K562 (cell line): ENCODE results near the gene PRAMEF12. TPM values are rescaled to one million over a fixed set of nuclear protein-coding genes. Genes with fewer than 3 reads are reported as not detected.

ENCODE experiments used
- ATAC-seq: fragments of 200-7000 bp; cut with Tn5 transposase; 3 replicates; pipeline ENCODE4 v1.9.1; 2020; ENCODE audit warnings: moderate library complexity
- BruUV-seq: library from RNA; stranded (reverse); fragments of 400-500 nt; replicated peaks from 2 replicates; lab custom pipeline; 2021; lab: Mats Ljungman, UMichigan
- CTCF ChIA-PET: fragments of 300-600 bp; formaldehyde crosslinking; extraction: SDS; loops from one replicate; lab custom pipeline; 2021; ENCODE audit warnings: low intra/inter-chr PET ratio; lab: Yijun Ruan, JAX
- POLR2A ChIA-PET: fragments of 300-600, 350-650 bp; sonication (Branson Sonifier 250); formaldehyde crosslinking; extraction: SDS; loops from one replicate; lab custom pipeline; 2021; ENCODE audit warnings: antibody characterized with exemption, inconsistent platforms; lab: Yijun Ruan, JAX
- DNase-seq, 4 experiments: peaks; one replicate each; pipeline versions ENCODE4 v3.0.0 to v3.0.0-alpha.2; 2011 to 2018; ENCODE audit warnings: low spot score in 3 of 4, mixed read lengths in 3 of 4; ENCODE audit errors: extremely low read depth in 1 of 4
- FAIRE-seq: peaks from 2 replicates; lab custom pipeline; 2011; peaks lifted over from hg19 to GRCh38; lab: Jason Lieb, UNC
- H2AFZ ChIP-seq: 2 replicates; pipeline ENCODE4 v1.6.0; 2011; ENCODE audit warnings: low read depth, low read length, control low read depth, inconsistent platforms
- H3K27ac ChIP-seq: fragments of 200-600 bp; 3 replicates; pipeline ENCODE4 v1.8.0; 2011; ENCODE audit warnings: low read depth, mild to moderate bottlenecking, control low read depth, inconsistent platforms, low read length, moderate library complexity, mixed read lengths; ENCODE audit errors: extremely low read depth
- H3K27me3 ChIP-seq, 2 experiments: fragments of 300-600 bp in 1 of 2; 2 replicates in 1 of 2; 3 replicates in 1 of 2; pipeline versions ENCODE4 v1.6.0 to v1.8.0; 2011; ENCODE audit warnings: inconsistent platforms in 2 of 2, low read length in 2 of 2, mild to moderate bottlenecking in 1 of 2, mixed read lengths in 1 of 2, moderate library complexity in 1 of 2; ENCODE audit not compliant: control insufficient read depth in 2 of 2, insufficient read depth in 2 of 2
- H3K36me3 ChIP-seq: fragments of 300-600 bp; 3 replicates; pipeline ENCODE4 v1.8.0; 2011; ENCODE audit warnings: mild to moderate bottlenecking, low read length, inconsistent platforms; ENCODE audit not compliant: control insufficient read depth, insufficient read depth
- H3K4me1 ChIP-seq, 2 experiments: fragments of 200-600 bp in 1 of 2; replicated peaks in 1 of 2; 2 replicates in 1 of 2; 3 replicates in 1 of 2; pipeline versions ENCODE4 v1.5.1 to v1.8.0; 2011; ENCODE audit warnings: inconsistent platforms in 2 of 2, low read length in 2 of 2, mild to moderate bottlenecking in 1 of 2, mixed read lengths in 1 of 2, moderate library complexity in 1 of 2; ENCODE audit not compliant: control insufficient read depth in 2 of 2, insufficient read depth in 2 of 2
- H3K4me2 ChIP-seq: 2 replicates; pipeline ENCODE4 v1.6.1; 2011; ENCODE audit warnings: low read length, control low read depth, inconsistent platforms, mixed read lengths; ENCODE audit not compliant: insufficient read depth
- H3K4me3 ChIP-seq: fragments of 200-600 bp; sonication (generic), shearing (Covaris generic); 2 replicates; pipeline ENCODE4 v1.5.1; 2016; ENCODE audit warnings: control low read depth, inconsistent platforms
- H3K79me2 ChIP-seq: fragments of 200-600 bp; 3 replicates; pipeline ENCODE4 v1.8.0; 2011; ENCODE audit warnings: low read length, inconsistent platforms; ENCODE audit not compliant: control insufficient read depth, insufficient read depth
- H3K9ac ChIP-seq, 2 experiments: 2 replicates each; pipeline versions ENCODE4 v1.6.0 to v1.6.1; 2011; ENCODE audit warnings: low read depth in 2 of 2, low read length in 2 of 2, control low read depth in 1 of 2, inconsistent platforms in 1 of 2, mild to moderate bottlenecking in 1 of 2, mixed read lengths in 1 of 2; ENCODE audit not compliant: insufficient read depth in 1 of 2
- H3K9me1 ChIP-seq: one replicate; pipeline ENCODE4 v1.6.0; 2011; ENCODE audit warnings: inconsistent platforms, mild to moderate bottlenecking, low read length, moderate library complexity; ENCODE audit not compliant: control insufficient read depth, insufficient read depth
- H3K9me3 ChIP-seq: replicated peaks from 2 replicates; pipeline ENCODE4 v1.5.1; 2011; ENCODE audit warnings: low read depth, low read length, inconsistent platforms; ENCODE audit not compliant: control insufficient read depth, insufficient read depth
- H4K20me1 ChIP-seq: replicated peaks from 2 replicates; pipeline ENCODE4 v1.6.1; 2011; ENCODE audit warnings: low read length, inconsistent platforms, mixed read lengths; ENCODE audit not compliant: control insufficient read depth, insufficient read depth
- GTF2A2 ChIP-seq: IDR thresholded peaks from 2 replicates; pipeline ENCODE4 v1.6.1; 2016; ENCODE audit warnings: mild to moderate bottlenecking, missing genetic modification characterization, missing compliant biosample characterization
- MEIS2 ChIP-seq: fragments of 450-650 bp; IDR thresholded peaks from 2 replicates; pipeline ENCODE4 v1.6.1; 2014; ENCODE audit warnings: mild to moderate bottlenecking; ENCODE audit not compliant: partially characterized antibody
- NELFE ChIP-seq: IDR thresholded peaks from 2 replicates; pipeline ENCODE4 v1.6.1; 2011; ENCODE audit warnings: mild to moderate bottlenecking; ENCODE audit not compliant: insufficient read depth, insufficient read length
- NFIC ChIP-seq: fragments of 450-650 bp; IDR thresholded peaks from 2 replicates; pipeline ENCODE4 v1.6.1; 2017; ENCODE audit warnings: mild to moderate bottlenecking, inconsistent platforms
- RBM22 ChIP-seq: fragments of 200-400 bp; formaldehyde crosslinking; IDR thresholded peaks from 2 replicates; pipeline ENCODE4 v1.6.1; 2018; ENCODE audit warnings: low read length, low read depth; ENCODE audit not compliant: poor library complexity, severe bottlenecking
- SP1 ChIP-seq: sonication (generic); formaldehyde crosslinking; IDR thresholded peaks from 2 replicates; pipeline ENCODE4 v1.8.1; 2022; ENCODE audit warnings: mild to moderate bottlenecking, missing genetic modification reagents
- ZFP36 ChIP-seq: fragments of 150-350 bp; IDR thresholded peaks from 2 replicates; pipeline ENCODE4 v1.6.1; 2018; ENCODE audit warnings: low read length, low read depth; ENCODE audit not compliant: partially characterized antibody
- ZNF212 ChIP-seq: fragments of 450-650 bp; formaldehyde crosslinking; IDR thresholded peaks from 2 replicates; pipeline ENCODE4 v1.4.0; 2020; ENCODE audit warnings: mild to moderate bottlenecking
- WGBS: fragments of 100-300 bp; shearing (Covaris generic); methylation state at CpG from one replicate; pipeline ENCODE4 v1.1.6; 2016; ENCODE audit warnings: low coverage, mixed read lengths; ENCODE audit not compliant: insufficient coverage; ENCODE audit errors: missing lambda C conversion rate; 5-methylcytosine and 5-hydroxymethylcytosine counted together
- in situ Hi-C: fragments of 300-500 bp; cut with MboI; formaldehyde crosslinking; loops from 4 replicates; pipeline ENCODE4 v1.15.0; 2018; ENCODE audit warnings: inconsistent platforms, mixed read lengths
- intact Hi-C: fragments of 100-400 bp; cut with micrococcal nuclease; formaldehyde crosslinking; loops from 2 replicates; pipeline ENCODE4 v1.14.2; 2022
- polyA plus RNA-seq, 8 experiments: library from polyadenylated mRNA; depleted of rRNA in 4 of 8; stranded (reverse) in 5 of 8; unstranded in 3 of 8; fragments of >200 nt; fragmentation: Nextera tagmentation in 2 of 8; fragmentation: Illumina TruSeq in 1 of 8; extraction: Ambion mirVana in 2 of 8; extraction: Trizol in 1 of 8; gene quantifications; 2 replicates each; pipeline versions ENCODE4 v1.2.1 to v1.2.3, GENCODE V29; 2011 to 2014; ENCODE audit warnings: inconsistent platforms in 1 of 8, missing spikeins in 1 of 8
- total RNA-seq, 7 experiments: library from RNA; depleted of rRNA in 6 of 7; stranded (reverse); fragments of >200 nt in 6 of 7; fragmentation: Illumina TruSeq in 2 of 7; extraction: Trizol in 2 of 7; gene quantifications; 2 replicates each; pipeline versions ENCODE4 v1.2.1 to v1.2.3, GENCODE V29; 2011 to 2021; ENCODE audit warnings: low replicate concordance in 1 of 7

PRAMEF12 gene
- total and polyA plus RNA-seq, 9 of the 15 experiments (the other 6 are each of a cell fraction or from before 2014, with no cell fraction given) = not detected

- H3K27me3 ChIP-seq = no peaks in the 10 kb centered on the region
- ATAC-seq = peak; percentile 19; the same call in 1 of the 3 replicates
- H3K4me2 ChIP-seq = peak overlapping the region; percentile 66
- DNase-seq = peak in 2 of 4 experiments; percentile 9 to 25
- H3K79me2 ChIP-seq = no peaks in the 10 kb centered on the region
- no peaks in the 10 kb centered on the region for H3K36me3 ChIP-seq
- ChIA-PET CTCF (no interaction called here), POLR2A (no interaction called here)
- H2AFZ ChIP-seq = peak overlapping the region; percentile 79; the same call in 1 of the 2 replicates
- H3K4me1 ChIP-seq = peaks cover 0 to 23% of the 10 kb centered on the region in 2 experiments; a peak in 2 of 5 replicates
- no peak overlapping the region; the same call in 2 of the 3 replicates for H3K27ac ChIP-seq
- WGBS = 30% methylated on average over 1 of the region's 1 CpG
- H3K4me3 ChIP-seq = peak overlapping the region; percentile 14; the same call in 1 of the 2 replicates
- intact Hi-C loops (no loop called here), in situ Hi-C loops (no loop called here)
- TF ChIP-seq RBM22 (no peak), ZNF212 (CRISPR knock-in tag) (no peak), GTF2A2 (tag) (no peak), NFIC (peak; percentile 83), MEIS2 (no peak), ZFP36 (peak; percentile 27), NELFE (no peak), SP1 (CRISPR knock-in tag) (no peak)
- no peaks in the 10 kb centered on the region for H3K9me1 ChIP-seq
- H3K9ac ChIP-seq = 0 out of 4 replicates have a peak overlapping the region, but pooled peaks of 1 of the 2 experiments have one; percentile 13
- H3K9me3 ChIP-seq = no peaks in the 10 kb centered on the region
- no peak for FAIRE-seq
- H4K20me1 ChIP-seq = no peaks in the 10 kb centered on the region
- no TSS peak for BruUV-seq
Observed at GRCh38 chr1:12809933-12810332, 36.4 kb downstream of the PRAMEF12 start.
